Measurements from ENCODE around the gene HINT3.
"Not testable (repeated sequence)": the region's sequence is repeated elsewhere in the genome, so short reads cannot be mapped to it uniquely, and the experiment has no call there.

Gene HINT3

GRCh38 chr6:126010040-126010439 is 53.5 kb downstream of the HINT3 start:
- DNase-seq, result no peak

DNA sequence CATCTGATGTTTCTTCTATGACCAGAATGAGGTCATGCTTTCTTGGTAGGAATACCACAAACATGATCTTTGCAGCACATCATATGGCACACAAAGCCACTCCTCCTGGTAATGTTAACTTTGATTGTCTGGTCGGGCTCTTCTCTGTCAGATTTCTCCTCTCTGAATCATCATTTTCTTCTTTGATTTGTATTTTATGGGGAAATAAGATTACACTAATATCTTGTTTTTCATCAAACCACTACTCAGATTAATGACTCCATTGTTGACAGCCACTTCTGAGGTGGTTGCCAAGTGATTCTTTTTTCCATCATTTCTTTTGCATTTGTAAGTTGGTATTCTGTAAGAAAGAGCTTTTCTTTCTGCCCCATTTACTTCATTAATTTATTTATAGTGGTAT is 59.3 kb downstream of the HINT3 start:
- DNase-seq, result no peak

DNA sequence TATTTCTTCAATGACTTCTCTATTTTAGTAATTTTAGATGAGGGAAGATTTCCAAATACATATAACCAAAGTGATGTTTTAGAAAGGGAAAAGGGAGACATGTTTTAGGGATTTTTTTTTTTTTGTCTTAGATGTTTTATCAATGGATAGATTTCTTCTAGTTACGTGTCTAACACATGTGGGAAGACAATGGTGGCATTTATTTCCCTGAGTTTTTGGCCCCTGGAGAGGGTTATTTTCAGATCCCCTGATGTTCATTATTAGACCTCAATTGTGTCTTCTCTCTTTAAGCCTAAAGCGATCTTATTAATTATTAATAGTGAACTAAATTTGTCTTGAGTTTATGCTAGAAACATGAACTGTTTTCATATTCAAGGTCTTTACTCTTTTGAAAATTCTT is 60.0 kb downstream of the HINT3 start:
- DNase-seq, result no peak

GRCh38 chr6:126017668-126018067 is 61.1 kb downstream of the HINT3 start:
- no peak for DNase-seq

DNA sequence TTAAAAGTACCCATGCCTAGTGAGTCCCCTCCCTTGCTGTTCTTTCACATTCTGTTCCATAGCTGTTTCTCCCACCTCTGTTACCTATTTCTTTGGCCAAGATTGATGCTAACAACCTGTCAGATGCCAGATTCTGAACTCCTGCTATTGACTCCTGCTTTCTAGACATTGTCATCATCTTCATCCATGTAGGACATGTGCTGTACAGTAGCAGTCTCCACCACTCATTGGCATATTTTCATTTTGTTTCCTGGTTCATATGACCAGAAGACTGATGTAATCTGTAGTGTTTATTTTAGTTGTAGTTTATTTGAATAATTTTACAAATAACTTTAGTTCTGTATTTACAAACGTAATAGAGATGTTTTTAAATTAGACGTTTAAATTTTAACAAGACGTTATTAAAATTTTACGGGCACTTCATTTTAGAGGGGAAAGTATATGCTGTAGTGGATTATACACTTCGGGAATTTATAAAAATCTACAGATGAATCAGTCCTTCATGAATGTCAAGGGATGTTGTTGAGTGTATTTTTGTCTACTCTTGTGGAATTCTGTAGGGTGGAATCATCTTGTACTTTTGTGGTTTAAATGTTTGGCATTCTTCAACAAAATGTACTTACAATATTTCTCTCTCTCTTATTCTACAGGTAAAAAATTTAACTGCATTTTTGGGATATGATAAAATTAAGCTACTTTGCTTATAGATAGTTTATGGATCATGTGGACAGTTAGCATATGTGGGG is 63.9 kb downstream of the HINT3 start:
- DNase-seq, result no peak

DNA sequence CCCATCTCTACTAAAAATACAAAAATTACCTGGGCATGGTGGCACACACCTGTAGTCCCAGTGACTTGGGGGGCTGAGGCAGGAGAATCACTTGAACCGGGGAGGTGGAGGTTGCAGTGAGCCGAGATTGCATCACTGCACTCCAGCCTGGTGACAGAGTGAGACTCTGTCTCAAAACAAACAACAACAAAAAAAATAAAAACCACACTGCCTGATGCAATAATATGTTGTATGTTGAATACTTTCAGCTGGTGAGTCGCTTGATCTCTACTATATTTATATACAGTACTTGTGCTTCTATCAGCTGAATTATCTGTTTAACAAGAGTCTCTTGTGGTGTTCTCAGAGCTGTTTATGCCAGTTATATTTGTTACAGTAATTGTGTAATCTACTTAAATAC is 66.9 kb downstream of the HINT3 start:
- not testable (repeated sequence) for DNase-seq

GRCh38 chr6:126026001-126026400 is 69.4 kb downstream of the HINT3 start:
- no peak for DNase-seq

- DNase-seq, result no peak
Observed at GRCh38 chr6:126027601-126028000, 71.0 kb downstream of the HINT3 start.
